Naive thymus-derived CD8-positive, alpha-beta T cell (primary cell): ENCODE measurements around the gene FOXO1. TPM values are rescaled to one million over a fixed set of nuclear protein-coding genes. Genes with fewer than 3 reads are reported as not detected.

Experiments used
- ATAC-seq, 2 donors: fragments of 150-1000 bp; cut with Tn5 transposase in 1 of 2; sonication (Bioruptor Pico), chemical (Tn5 transposase) in 1 of 2; 1 replicate in 1 of 2; 2 replicates in 1 of 2; pipeline ENCODE4 v1.10.0; 2021; ENCODE audit warnings: mild to moderate bottlenecking in 2 of 2, moderate library complexity in 2 of 2
- POLR2A ChIA-PET: fragments of 350-600 bp; sonication (Branson Sonifier 250); formaldehyde crosslinking; loops from one replicate; lab custom pipeline; 2021; ENCODE audit warnings: antibody characterized with exemption; lab: Charles Lee
- DNase-seq, 10 donors: peaks; one replicate each; pipeline versions ENCODE4 v3.0.0 to v3.0.0-alpha.2; 2020 to 2022
- H3K27ac Mint-ChIP-seq, 10 donors: one replicate each; pipeline ENCODE4 v1.8.0; 2020 to 2022; ENCODE audit warnings: mild to moderate bottlenecking in 10 of 10, mixed read lengths in 10 of 10, moderate library complexity in 4 of 10, inconsistent platforms in 1 of 10
- H3K27me3 Mint-ChIP-seq, 5 donors: one replicate each; pipeline ENCODE4 v1.8.0; 2021 to 2022; ENCODE audit warnings: mixed read lengths in 5 of 5
- H3K36me3 Mint-ChIP-seq, 3 donors: one replicate each; pipeline ENCODE4 v1.8.0; 2020 to 2022; ENCODE audit warnings: mixed read lengths in 3 of 3, mild to moderate bottlenecking in 2 of 3, inconsistent platforms in 1 of 3
- H3K4me1 Mint-ChIP-seq, 4 donors: one replicate each; pipeline ENCODE4 v1.8.0; 2021 to 2022; ENCODE audit warnings: mixed read lengths in 4 of 4
- H3K4me3 Mint-ChIP-seq, 10 donors: one replicate each; pipeline ENCODE4 v1.8.0; 2020 to 2022; ENCODE audit warnings: mild to moderate bottlenecking in 10 of 10, mixed read lengths in 10 of 10, moderate library complexity in 6 of 10, inconsistent platforms in 1 of 10
- H3K9me3 Mint-ChIP-seq, 9 donors: one replicate each; pipeline ENCODE4 v1.8.0; 2020 to 2022; ENCODE audit warnings: mixed read lengths in 9 of 9, mild to moderate bottlenecking in 3 of 9, inconsistent platforms in 1 of 9, moderate library complexity in 1 of 9
- polyA plus RNA-seq, 3 donors: library from polyadenylated mRNA; unstranded; fragments of 300-500 nt; fragmentation: Illumina TruSeq; gene quantifications; one replicate each; pipeline ENCODE4 v1.2.3, GENCODE V29; 2021
- total RNA-seq, 8 experiments: library from RNA in 2 of 8; stranded (reverse) in 2 of 8; gene quantifications; one replicate each; pipeline ENCODE4 v1.2.3 and lab custom pipeline; 2021 to 2026

Gene FOXO1
- total and polyA plus RNA-seq, 5 experiments from 2014 or later: 59.1 to 137 (median 101) TPM

GRCh38 chr13:40514802-40515201 is 151.6 kb downstream of the FOXO1 start:
- H3K27ac Mint-ChIP-seq: peak overlapping the region in 2 of 10 donors; percentile 5 to 26
- DNase-seq (no peak), ATAC-seq (no peak)
- H3K36me3 Mint-ChIP-seq: no peaks in the 10 kb centered on the region
- POLR2A ChIA-PET: no interaction called here
- H3K9me3 Mint-ChIP-seq: peaks cover 0 to 3% (median 0%) of the 10 kb centered on the region in 9 donors
- H3K4me1 Mint-ChIP-seq: peaks cover 33 to 72% (median 58%) of the 10 kb centered on the region in 4 donors
- H3K4me3 Mint-ChIP-seq: no peak overlapping the region
- H3K27me3 Mint-ChIP-seq: no peaks in the 10 kb centered on the region

- H3K36me3 Mint-ChIP-seq: no peaks in the 10 kb centered on the region
- POLR2A ChIA-PET: interaction anchor here (0.6 to 1.3 kb wide), 2 partner anchors 15 to 261 kb away, joined by 3 to 6 read pairs; no protein-coding TSS in a partner anchor
- no peak overlapping the region for H3K4me3 Mint-ChIP-seq
- ATAC-seq (no peak), DNase-seq (no peak)
- H3K4me1 Mint-ChIP-seq: peaks cover 48 to 80% (median 73%) of the 10 kb centered on the region in 4 donors
- H3K9me3 Mint-ChIP-seq: peaks cover 0 to 3% (median 0%) of the 10 kb centered on the region in 9 donors
- no peak overlapping the region for H3K27ac Mint-ChIP-seq
- H3K27me3 Mint-ChIP-seq: no peaks in the 10 kb centered on the region
Measured at GRCh38 chr13:40509876-40510275, 156.6 kb downstream of the FOXO1 start.

DNA sequence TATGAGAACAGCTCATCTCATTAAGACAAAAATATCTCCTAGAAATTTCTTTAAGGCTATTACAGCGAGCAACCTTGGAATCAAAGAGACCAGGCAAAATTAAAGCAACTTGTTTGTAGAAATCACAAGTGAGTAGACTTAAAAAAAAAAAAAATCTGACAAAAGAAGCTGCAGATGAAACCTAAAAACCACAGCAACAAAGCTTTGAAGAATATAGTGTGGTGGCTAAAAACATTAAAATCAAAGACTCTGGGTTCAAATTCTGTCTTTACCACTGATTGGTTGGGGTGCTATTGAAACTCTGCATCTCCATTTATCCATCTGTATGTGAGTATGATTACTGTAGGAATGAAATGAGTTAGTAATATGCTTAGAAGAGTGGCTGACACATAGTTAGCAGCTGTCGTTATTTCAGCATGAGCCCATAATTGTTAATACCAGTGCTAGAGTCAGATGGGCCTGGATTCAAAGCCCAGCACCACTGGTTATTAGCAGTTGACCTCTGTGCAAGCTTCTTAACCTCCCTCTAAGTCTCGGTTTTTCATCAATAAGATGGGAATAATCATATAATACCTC is 157.6 kb downstream of the FOXO1 start:
- Mint-ChIP-seq H3K36me3 (no peaks in the 10 kb centered on the region), H3K27me3 (no peaks in the 10 kb centered on the region), H3K27ac (peak overlapping the region; percentile 74 to 95 (median 92)), H3K9me3 (peaks cover 0 to 3% (median 0%) of the 10 kb centered on the region in 9 donors), H3K4me1 (peaks cover 54 to 82% (median 76%) of the 10 kb centered on the region in 4 donors), H3K4me3 (peak overlapping the region in 9 of 10 donors; percentile 42 to 81 (median 70))
- ATAC-seq: peak; percentile 61 to 64
- POLR2A ChIA-PET: interaction anchor here (0.6 to 3.5 kb wide), 10 partner anchors 9 to 174 kb away, joined by 3 to 21 read pairs (median 4); partner anchors contain the start of gene FOXO1
- DNase-seq: peak in 3 of 10 donors; percentile 35 to 53 (median 52)

GRCh38 chr13:40508127-40508526 is 158.3 kb downstream of the FOXO1 start:
- Mint-ChIP-seq H3K4me3 (peak overlapping the region in 9 of 10 donors; percentile 39 to 81 (median 65)), H3K9me3 (peaks cover 0 to 3% (median 0%) of the 10 kb centered on the region in 9 donors), H3K27ac (peak overlapping the region; percentile 74 to 95 (median 92)), H3K36me3 (no peaks in the 10 kb centered on the region), H3K27me3 (no peaks in the 10 kb centered on the region), H3K4me1 (peaks cover 51 to 77% (median 70%) of the 10 kb centered on the region in 4 donors)
- DNase-seq (peak in 3 of 10 donors; percentile 38 to 58 (median 54)), ATAC-seq (peak; percentile 66 to 74)
- POLR2A ChIA-PET: interaction anchor here (0.7 to 3.5 kb wide), 10 partner anchors 9 to 439 kb away, joined by 3 to 21 read pairs (median 4); partner anchors contain the start of gene FOXO1

DNA sequence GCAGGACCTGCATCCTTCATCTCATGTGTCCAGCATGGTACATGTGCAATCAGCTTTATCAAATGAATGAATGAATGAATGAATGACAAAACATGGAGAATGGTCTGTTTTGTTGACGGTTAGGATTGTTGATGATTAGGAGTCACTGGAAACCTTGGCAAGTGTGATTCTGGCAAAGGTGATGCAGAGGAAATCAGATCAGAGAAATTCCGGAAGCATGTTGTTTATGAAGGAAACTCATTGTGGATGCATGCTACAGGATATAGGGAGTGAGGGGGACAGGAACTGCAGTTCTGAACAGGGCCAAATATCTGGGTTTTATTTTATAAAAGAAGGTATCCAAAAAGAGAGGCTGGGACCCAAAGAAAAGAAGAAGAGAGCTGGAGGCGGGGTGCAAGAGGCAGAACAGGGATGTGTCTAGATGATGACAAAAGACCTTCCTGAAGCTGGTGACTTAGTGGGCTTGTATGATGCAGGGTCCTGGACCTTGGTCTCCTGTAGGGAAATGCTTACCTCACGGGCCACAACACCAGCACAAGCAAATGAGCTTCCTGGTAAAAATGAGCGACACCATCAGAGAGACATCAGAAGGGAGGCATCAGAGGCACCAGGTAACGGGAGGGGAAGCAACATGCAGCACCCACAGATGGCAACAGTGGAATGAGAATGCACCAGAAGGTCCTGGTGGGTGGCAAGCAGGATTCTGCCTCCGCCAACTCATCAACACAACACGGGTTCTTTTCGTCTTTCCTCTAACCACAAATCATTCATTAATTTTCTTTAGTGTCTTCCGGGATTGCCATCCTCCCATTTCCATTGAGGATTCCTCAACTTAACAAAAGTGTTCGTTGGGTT is 159.6 kb downstream of the FOXO1 start:
- peak in 1 of 2 donors; percentile 44 for ATAC-seq
- DNase-seq: peak in 1 of 10 donors; percentile 27
- H3K36me3 Mint-ChIP-seq: no peaks in the 10 kb centered on the region
- H3K4me1 Mint-ChIP-seq: peaks cover 46 to 69% (median 62%) of the 10 kb centered on the region in 4 donors
- peak overlapping the region in 8 of 10 donors; percentile 35 to 81 (median 62) for H3K4me3 Mint-ChIP-seq
- H3K27me3 Mint-ChIP-seq: no peaks in the 10 kb centered on the region
- POLR2A ChIA-PET: interaction anchor here (1.0 to 3.5 kb wide), 5 partner anchors 11 to 438 kb away, joined by 3 to 21 read pairs (median 3); no protein-coding TSS in a partner anchor
- H3K27ac Mint-ChIP-seq: peak overlapping the region; percentile 38 to 95 (median 84)
- peaks cover 0 to 2% (median 0%) of the 10 kb centered on the region in 9 donors for H3K9me3 Mint-ChIP-seq

Other genes starting within 250 kb of the FOXO1 start
- 10 to 100 TPM; 40.0 to 41.2 TPM for gene MRPS31, start 104.5 kb upstream of the FOXO1 start, total RNA-seq
- gene MRPS31, start 104.5 kb upstream of the FOXO1 start, polyA plus RNA-seq: 10 to 100 TPM; 48.8 to 60.2 (median 57.8) TPM
- gene SLC25A15, start 123.0 kb upstream of the FOXO1 start, total RNA-seq: 10 to 100 TPM; 11.4 to 13.1 TPM
- gene SLC25A15, start 123.0 kb upstream of the FOXO1 start, polyA plus RNA-seq: 10 to 100 TPM in 2 of 3 donors, 1 to 10 TPM in 1; 5.3 to 12.1 (median 10.2) TPM